Measurements from ENCODE around the gene CCAR1.
A peak's percentile ranks its signal among the peaks of the same experiment; 100 is the strongest.
"Not testable (repeated sequence)": the region's sequence is repeated elsewhere in the genome, so short reads cannot be mapped to it uniquely, and the experiment has no call there.

The CCAR1 gene

DNA sequence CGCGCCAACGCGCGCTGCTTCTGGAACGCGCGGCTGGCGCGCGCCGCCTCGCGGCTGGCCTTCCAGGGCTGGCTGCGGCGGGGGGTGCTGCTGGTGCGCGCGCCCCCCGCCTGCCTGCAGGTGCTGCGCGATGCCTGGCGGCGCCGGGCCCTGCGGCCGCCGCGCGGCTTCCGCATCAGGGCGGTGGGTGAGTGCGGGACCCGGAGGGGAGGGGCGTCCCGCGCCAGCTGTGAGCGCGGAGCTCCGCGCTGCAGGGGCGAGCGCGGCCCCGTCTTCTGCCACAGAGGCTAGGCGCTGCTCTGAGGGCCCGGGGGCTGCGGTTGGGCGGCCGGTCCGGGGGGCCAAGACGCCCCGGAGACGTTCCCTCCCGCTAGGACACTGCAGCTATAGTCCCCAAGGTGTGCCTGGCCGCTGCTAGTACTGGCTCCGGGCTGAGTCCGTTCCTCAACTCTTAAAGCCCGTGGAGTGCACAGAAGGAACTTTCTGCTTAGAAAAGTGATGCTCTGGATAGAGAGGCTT lies 107.1 kb downstream of the CCAR1 start:
- H3K27me3 ChIP-seq (ENCODE audit: insufficient read depth, low read length, poor library complexity, severe bottlenecking); H3F3A ChIP-seq (ENCODE audit: low read depth); H3K9me3 ChIP-seq (ENCODE audit: insufficient read depth, low read depth, low read length); H3K9me2 ChIP-seq (replicated peaks; ENCODE audit: low read depth, low read length); H3K36me3 ChIP-seq (ENCODE audit: insufficient read depth, low read length); H4K20me1 ChIP-seq (ENCODE audit: insufficient read depth, low read length, poor library complexity, severe bottlenecking); H3K79me2 ChIP-seq (ENCODE audit: insufficient read depth, low read length): not testable (repeated sequence)
- peak overlapping the region; percentile 71 for H3K4me3 ChIP-seq (ENCODE audit: low read length, poor library complexity, severe bottlenecking)
- peak overlapping the region; percentile 51 for H2AFZ ChIP-seq (ENCODE audit: low read length)
- H3K4me2 ChIP-seq (ENCODE audit: low read depth, low read length, poor library complexity, severe bottlenecking), result peak overlapping the region; percentile 69
- H3K9ac ChIP-seq (ENCODE audit: low read depth, low read length, poor library complexity, severe bottlenecking), result peak overlapping the region; percentile 48
- peaks cover 18% of the 10 kb centered on the region for H3K4me1 ChIP-seq (ENCODE audit: insufficient read depth, low read length, poor library complexity, severe bottlenecking)

DNA sequence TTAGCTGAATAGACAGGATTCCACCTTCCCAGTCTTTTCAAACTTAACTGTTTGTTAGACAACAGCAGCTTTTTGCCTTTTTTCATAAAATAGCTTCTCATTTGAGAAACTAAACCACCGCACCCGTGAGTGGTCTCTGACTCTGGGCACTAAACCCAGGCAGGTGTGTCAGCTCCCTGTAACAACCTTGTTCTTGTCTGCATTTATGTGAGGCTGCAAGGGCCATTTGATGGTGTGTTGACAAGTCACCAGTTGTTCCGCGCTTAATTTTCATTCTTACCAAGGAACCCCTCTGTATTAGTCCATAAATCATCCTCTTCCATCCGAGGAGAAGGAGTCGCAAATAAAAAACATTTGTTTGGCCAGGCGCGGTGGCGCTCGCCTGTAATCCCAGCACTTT lies 107.8 kb downstream of the CCAR1 start:
- peaks cover 18% of the 10 kb centered on the region for H3K4me1 ChIP-seq (ENCODE audit: insufficient read depth, low read length, poor library complexity, severe bottlenecking)
- H3K9me3 ChIP-seq (ENCODE audit: insufficient read depth, low read depth, low read length), result no peaks in the 10 kb centered on the region
- no peaks in the 10 kb centered on the region for H3K36me3 ChIP-seq (ENCODE audit: insufficient read depth, low read length)
- H3K4me3 ChIP-seq (ENCODE audit: low read length, poor library complexity, severe bottlenecking), result peak overlapping the region; percentile 71
- H3K9me2 ChIP-seq (replicated peaks; ENCODE audit: low read depth, low read length), result no peaks in the 10 kb centered on the region
- H3K4me2 ChIP-seq (ENCODE audit: low read depth, low read length, poor library complexity, severe bottlenecking), result peak overlapping the region; percentile 69
- no peak overlapping the region for H3K9ac ChIP-seq (ENCODE audit: low read depth, low read length, poor library complexity, severe bottlenecking)
- H3K27me3 ChIP-seq (ENCODE audit: insufficient read depth, low read length, poor library complexity, severe bottlenecking), result no peaks in the 10 kb centered on the region
- TF ChIP-seq, protein P1, sequence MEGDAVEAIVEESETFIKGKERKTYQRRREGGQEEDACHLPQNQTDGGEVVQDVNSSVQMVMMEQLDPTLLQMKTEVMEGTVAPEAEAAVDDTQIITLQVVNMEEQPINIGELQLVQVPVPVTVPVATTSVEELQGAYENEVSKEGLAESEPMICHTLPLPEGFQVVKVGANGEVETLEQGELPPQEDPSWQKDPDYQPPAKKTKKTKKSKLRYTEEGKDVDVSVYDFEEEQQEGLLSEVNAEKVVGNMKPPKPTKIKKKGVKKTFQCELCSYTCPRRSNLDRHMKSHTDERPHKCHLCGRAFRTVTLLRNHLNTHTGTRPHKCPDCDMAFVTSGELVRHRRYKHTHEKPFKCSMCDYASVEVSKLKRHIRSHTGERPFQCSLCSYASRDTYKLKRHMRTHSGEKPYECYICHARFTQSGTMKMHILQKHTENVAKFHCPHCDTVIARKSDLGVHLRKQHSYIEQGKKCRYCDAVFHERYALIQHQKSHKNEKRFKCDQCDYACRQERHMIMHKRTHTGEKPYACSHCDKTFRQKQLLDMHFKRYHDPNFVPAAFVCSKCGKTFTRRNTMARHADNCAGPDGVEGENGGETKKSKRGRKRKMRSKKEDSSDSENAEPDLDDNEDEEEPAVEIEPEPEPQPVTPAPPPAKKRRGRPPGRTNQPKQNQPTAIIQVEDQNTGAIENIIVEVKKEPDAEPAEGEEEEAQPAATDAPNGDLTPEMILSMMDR (conservative IDR thresholded peaks at IDR 0.05; ENCODE audit: low read length), result no peak
- TF ChIP-seq EZH2phosphoT487 (IDR thresholded peaks at IDR 0.05; ENCODE audit: borderline replicate concordance), result no peak
- H4K20me1 ChIP-seq (ENCODE audit: insufficient read depth, low read length, poor library complexity, severe bottlenecking), result no peaks in the 10 kb centered on the region
- H3F3A ChIP-seq (ENCODE audit: low read depth), result peaks cover 9% of the 10 kb centered on the region; the same call in 1 of the 2 replicates
- H2AFZ ChIP-seq (ENCODE audit: low read length), result no peak overlapping the region
- H3K79me2 ChIP-seq (ENCODE audit: insufficient read depth, low read length), result no peaks in the 10 kb centered on the region

DNA sequence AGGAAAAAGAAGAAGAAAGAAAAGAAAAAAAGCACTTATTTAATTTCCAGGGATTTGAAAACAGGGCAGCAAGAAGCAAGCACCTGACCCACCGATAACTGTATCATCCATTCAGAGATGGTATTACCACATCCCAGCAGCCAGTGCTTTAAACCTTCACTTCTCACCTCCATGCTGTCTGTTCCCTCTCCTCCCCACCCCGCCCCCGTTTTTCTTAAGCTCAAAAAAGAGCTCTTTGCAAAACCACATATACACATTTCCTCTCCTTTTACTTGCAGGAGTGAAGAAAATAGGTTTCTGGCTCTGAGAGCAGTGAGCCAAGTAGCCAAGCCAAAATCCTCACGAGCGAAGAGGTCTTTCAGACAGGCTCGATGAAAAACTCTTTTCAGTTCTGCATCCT lies 108.5 kb downstream of the CCAR1 start:
- no peaks in the 10 kb centered on the region for H3K27me3 ChIP-seq (ENCODE audit: insufficient read depth, low read length, poor library complexity, severe bottlenecking)
- H3K36me3 ChIP-seq (ENCODE audit: insufficient read depth, low read length), result no peaks in the 10 kb centered on the region
- no peak for TF ChIP-seq EZH2phosphoT487 (IDR thresholded peaks at IDR 0.05; ENCODE audit: borderline replicate concordance)
- TF ChIP-seq, protein P1 (conservative IDR thresholded peaks at IDR 0.05; ENCODE audit: low read length), result no peak
- no peaks in the 10 kb centered on the region for H4K20me1 ChIP-seq (ENCODE audit: insufficient read depth, low read length, poor library complexity, severe bottlenecking)
- H3K79me2 ChIP-seq (ENCODE audit: insufficient read depth, low read length), result no peaks in the 10 kb centered on the region
- no peaks in the 10 kb centered on the region for H3K9me3 ChIP-seq (ENCODE audit: insufficient read depth, low read depth, low read length)
- H3K9ac ChIP-seq (ENCODE audit: low read depth, low read length, poor library complexity, severe bottlenecking), result no peak overlapping the region
- H3K4me1 ChIP-seq (ENCODE audit: insufficient read depth, low read length, poor library complexity, severe bottlenecking), result peaks cover 18% of the 10 kb centered on the region
- peak overlapping the region; percentile 69 for H3K4me2 ChIP-seq (ENCODE audit: low read depth, low read length, poor library complexity, severe bottlenecking)
- H3F3A ChIP-seq (ENCODE audit: low read depth), result peaks cover 9% of the 10 kb centered on the region; the same call in 1 of the 2 replicates
- H3K9me2 ChIP-seq (replicated peaks; ENCODE audit: low read depth, low read length), result no peaks in the 10 kb centered on the region
- H2AFZ ChIP-seq (ENCODE audit: low read length), result peak overlapping the region; percentile 27; the same call in 1 of the 2 replicates
- H3K4me3 ChIP-seq (ENCODE audit: low read length, poor library complexity, severe bottlenecking), result no peak overlapping the region

DNA sequence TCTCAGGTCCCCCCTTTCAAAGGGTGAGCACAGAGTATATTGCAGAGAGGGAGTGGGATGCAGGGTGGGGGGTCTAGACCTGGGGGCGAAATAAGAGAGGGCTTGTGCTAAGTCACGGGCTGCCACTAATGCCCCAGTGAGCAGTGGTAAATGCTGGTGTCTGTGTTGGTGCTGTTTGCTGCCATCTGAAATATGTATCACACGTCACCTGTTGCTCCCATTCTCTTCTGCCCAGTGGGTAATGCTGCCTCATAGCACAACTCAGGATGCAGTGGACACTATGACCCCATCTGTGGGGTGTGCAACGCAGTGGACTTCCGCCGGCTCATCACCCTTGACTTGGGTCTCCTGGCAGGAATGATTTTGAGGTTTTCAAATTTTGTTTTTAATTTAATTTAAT lies 108.9 kb downstream of the CCAR1 start:
- H3K9me2 ChIP-seq (replicated peaks; ENCODE audit: low read depth, low read length), result no peaks in the 10 kb centered on the region
- peaks cover 18% of the 10 kb centered on the region for H3K4me1 ChIP-seq (ENCODE audit: insufficient read depth, low read length, poor library complexity, severe bottlenecking)
- peak overlapping the region; percentile 69 for H3K4me2 ChIP-seq (ENCODE audit: low read depth, low read length, poor library complexity, severe bottlenecking)
- no peaks in the 10 kb centered on the region for H3K9me3 ChIP-seq (ENCODE audit: insufficient read depth, low read depth, low read length)
- peaks cover 9% of the 10 kb centered on the region; the same call in 1 of the 2 replicates for H3F3A ChIP-seq (ENCODE audit: low read depth)
- TF ChIP-seq, protein P1 (conservative IDR thresholded peaks at IDR 0.05; ENCODE audit: low read length), result no peak
- no peak for TF ChIP-seq EZH2phosphoT487 (IDR thresholded peaks at IDR 0.05; ENCODE audit: borderline replicate concordance)
- H3K79me2 ChIP-seq (ENCODE audit: insufficient read depth, low read length), result no peaks in the 10 kb centered on the region
- H4K20me1 ChIP-seq (ENCODE audit: insufficient read depth, low read length, poor library complexity, severe bottlenecking), result no peaks in the 10 kb centered on the region
- no peaks in the 10 kb centered on the region for H3K36me3 ChIP-seq (ENCODE audit: insufficient read depth, low read length)
- peak overlapping the region; percentile 27; the same call in 1 of the 2 replicates for H2AFZ ChIP-seq (ENCODE audit: low read length)
- H3K9ac ChIP-seq (ENCODE audit: low read depth, low read length, poor library complexity, severe bottlenecking), result no peak overlapping the region
- H3K27me3 ChIP-seq (ENCODE audit: insufficient read depth, low read length, poor library complexity, severe bottlenecking), result no peaks in the 10 kb centered on the region
- H3K4me3 ChIP-seq (ENCODE audit: low read length, poor library complexity, severe bottlenecking), result no peak overlapping the region

All from Loucy (cell line).